ENCODE measurements around the gene RPTOR. TPM values are rescaled to one million over a fixed set of nuclear protein-coding genes. Genes with fewer than 3 reads are reported as not detected.

RPTOR gene
- total RNA-seq, 1 experiment from 2014 or later: 27.0 TPM

DNA sequence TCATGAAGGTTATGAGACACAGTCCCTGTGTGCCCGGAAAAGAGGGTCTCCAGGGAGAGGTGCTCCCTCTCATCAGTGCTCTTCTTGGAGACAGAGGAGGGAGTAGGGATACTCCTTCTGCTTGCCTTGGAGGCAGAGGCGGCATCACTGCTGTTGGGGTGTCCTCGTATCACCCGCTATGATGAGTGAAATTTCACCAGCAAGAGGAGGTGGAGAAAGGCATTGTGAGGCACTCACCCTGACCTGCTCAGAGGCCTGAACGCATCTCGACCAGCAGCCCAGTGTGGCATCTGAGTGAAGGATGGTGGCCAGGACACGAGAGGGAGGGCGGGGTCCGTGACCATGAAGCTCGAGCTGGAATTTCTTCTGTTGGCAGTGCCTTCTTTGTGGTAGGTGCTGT is 224.9 kb downstream of the RPTOR start:
- Histone ChIP-seq H3K4me3 (no peak overlapping the region), H3K27me3 (replicated peaks) (no peaks in the 10 kb centered on the region), H3K4me1 (replicated peaks) (peaks cover 20% of the 10 kb centered on the region), H3K36me3 (peaks cover 14% of the 10 kb centered on the region), H3K9me3 (replicated peaks) (no peaks in the 10 kb centered on the region), H3K27ac (no peak overlapping the region)
- peak in 1 of 2 experiments; percentile 34 for DNase-seq (ENCODE audit: low read depth in 1 of 2, low spot score in 2 of 2)

DNA sequence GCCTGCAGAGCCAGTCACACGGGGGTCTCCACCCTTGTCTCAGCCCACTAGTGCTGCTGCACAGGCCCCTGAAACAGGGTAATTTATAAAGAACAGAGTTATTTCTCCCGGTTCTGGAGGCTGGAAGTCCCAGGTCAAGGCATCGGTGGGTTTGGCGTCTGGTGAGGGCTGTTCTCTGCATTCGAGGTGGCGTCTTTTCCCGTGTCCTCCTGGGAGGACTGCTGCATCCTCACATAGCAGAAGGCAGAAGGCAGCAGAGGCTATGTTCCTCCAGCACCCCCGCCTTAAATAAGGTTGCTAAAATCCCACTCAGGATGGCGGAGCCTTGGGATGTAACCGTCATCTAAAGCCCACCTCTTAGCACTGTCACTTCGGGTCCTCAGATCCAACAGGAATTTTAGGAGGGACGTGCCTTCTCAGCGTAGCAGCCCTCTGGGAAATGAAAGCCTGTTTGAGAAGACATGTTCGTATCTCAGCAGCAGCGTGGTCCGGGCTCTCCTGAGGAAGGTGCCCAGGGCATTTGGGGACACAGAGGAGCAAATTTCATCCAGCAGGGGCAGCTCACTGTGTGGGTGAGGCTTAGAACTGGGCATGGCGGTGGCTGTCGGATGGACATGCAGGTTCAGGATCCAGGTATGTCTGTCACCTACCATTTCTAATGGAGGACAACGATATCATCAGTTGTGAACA is 225.4 kb downstream of the RPTOR start:
- H3K36me3 ChIP-seq: peaks cover 20% of the 10 kb centered on the region
- H3K4me1 ChIP-seq (replicated peaks): peaks cover 26% of the 10 kb centered on the region
- H3K9me3 ChIP-seq (replicated peaks): no peaks in the 10 kb centered on the region
- H3K4me3 ChIP-seq: no peak overlapping the region
- H3K27ac ChIP-seq: no peak overlapping the region
- DNase-seq (ENCODE audit: low read depth in 1 of 2, low spot score in 2 of 2): peak in 1 of 2 experiments; percentile 46
- H3K27me3 ChIP-seq (replicated peaks): no peaks in the 10 kb centered on the region

DNA sequence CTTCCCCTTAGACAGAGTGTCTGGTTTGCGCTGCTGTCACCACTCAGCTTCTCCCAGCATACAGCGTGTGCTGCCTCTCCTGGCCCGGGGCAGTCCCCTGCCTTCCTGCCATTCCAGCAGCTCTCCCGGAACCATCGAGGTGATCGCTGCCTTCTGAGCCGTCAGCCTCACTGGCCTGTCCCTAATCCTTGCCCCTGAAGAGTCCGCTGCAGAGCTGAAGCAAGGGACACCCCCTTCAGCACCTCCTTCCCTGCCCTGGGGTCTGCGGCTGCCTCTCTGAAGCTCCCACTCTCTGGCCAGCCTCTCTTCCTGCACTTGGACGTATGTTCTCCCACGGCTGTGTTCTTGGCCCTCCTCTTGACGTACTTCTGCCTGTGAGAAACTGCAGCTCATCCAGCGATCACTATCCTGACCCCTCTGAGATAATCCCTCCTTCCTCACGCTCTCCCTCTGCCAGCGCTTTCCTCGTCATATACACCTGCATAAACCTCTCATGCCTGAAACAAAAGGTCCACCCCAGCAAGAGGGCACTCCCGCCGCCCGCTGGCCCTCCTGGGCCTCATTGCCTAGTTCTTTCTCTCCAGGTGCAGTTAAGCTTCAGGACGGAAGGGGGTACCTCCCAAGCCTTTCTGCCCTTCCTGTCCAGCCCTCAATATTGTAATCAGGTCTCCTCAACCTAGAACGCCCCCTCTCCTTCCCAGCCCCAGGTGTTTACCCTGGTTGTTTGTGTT is 226.4 kb downstream of the RPTOR start:
- H3K9me3 ChIP-seq (replicated peaks): no peaks in the 10 kb centered on the region
- no peak overlapping the region for H3K4me3 ChIP-seq
- H3K27me3 ChIP-seq (replicated peaks): no peaks in the 10 kb centered on the region
- H3K36me3 ChIP-seq: peaks cover 20% of the 10 kb centered on the region
- peaks cover 26% of the 10 kb centered on the region for H3K4me1 ChIP-seq (replicated peaks)
- DNase-seq (ENCODE audit: low read depth in 1 of 2, low spot score in 2 of 2): peak in 1 of 2 experiments; percentile 41
- no peak overlapping the region for H3K27ac ChIP-seq

DNA sequence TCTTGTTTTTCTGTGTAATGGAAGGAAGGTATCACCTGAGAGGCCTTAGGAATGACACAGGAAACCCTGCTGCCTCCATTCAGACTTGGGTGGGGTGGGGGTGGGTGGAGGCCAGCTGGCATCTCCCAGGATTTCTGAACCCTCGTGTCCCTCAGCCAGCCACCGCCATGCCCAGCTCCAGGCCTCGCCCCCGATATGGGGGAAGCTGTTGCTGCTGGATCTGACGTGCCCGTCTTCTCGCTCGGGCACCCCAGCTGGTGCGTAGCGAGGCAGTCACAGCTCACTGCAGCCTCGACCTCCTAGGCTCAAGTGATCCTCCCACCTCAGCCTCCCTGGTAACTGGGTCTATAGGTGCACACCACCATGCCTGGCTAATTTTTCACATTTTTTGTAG is 227.0 kb downstream of the RPTOR start:
- Histone ChIP-seq H3K4me3 (no peak overlapping the region), H3K9me3 (replicated peaks) (no peaks in the 10 kb centered on the region), H3K4me1 (replicated peaks) (peaks cover 26% of the 10 kb centered on the region)

DNA sequence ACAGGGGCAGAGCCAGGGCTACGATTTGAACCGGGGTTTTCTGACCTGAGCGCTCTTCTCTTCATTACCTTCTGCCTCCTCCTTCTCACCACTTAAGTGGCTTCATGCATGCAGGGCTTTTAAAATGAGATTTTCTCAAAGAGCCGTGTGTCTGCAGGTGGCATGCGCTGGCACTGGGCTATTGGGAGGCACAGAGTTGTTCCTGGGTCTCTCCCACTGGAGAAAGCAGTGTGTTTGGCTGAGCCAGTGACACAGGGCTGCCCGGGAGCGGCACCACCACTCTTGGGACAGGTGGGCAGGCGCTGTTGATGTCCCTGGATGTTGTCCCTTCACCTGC is 228.2 kb downstream of the RPTOR start:
- H3K36me3 ChIP-seq: peaks cover 20% of the 10 kb centered on the region
- H3K27ac ChIP-seq: peak overlapping the region; percentile 57
- DNase-seq (ENCODE audit: low read depth in 1 of 2, low spot score in 2 of 2): peak in 1 of 2 experiments; percentile 40
- no peaks in the 10 kb centered on the region for H3K27me3 ChIP-seq (replicated peaks)
- H3K4me1 ChIP-seq (replicated peaks): peaks cover 26% of the 10 kb centered on the region
- no peaks in the 10 kb centered on the region for H3K9me3 ChIP-seq (replicated peaks)
- no peak overlapping the region for H3K4me3 ChIP-seq

More for the DNA sequence above, 227.0 kb downstream of the RPTOR start:
- peak in 1 of 2 experiments; percentile 36 for DNase-seq (ENCODE audit: low read depth in 1 of 2, low spot score in 2 of 2)
- no peaks in the 10 kb centered on the region for H3K27me3 ChIP-seq (replicated peaks)
- H3K27ac ChIP-seq: no peak overlapping the region
- H3K36me3 ChIP-seq: peaks cover 20% of the 10 kb centered on the region

DNA sequence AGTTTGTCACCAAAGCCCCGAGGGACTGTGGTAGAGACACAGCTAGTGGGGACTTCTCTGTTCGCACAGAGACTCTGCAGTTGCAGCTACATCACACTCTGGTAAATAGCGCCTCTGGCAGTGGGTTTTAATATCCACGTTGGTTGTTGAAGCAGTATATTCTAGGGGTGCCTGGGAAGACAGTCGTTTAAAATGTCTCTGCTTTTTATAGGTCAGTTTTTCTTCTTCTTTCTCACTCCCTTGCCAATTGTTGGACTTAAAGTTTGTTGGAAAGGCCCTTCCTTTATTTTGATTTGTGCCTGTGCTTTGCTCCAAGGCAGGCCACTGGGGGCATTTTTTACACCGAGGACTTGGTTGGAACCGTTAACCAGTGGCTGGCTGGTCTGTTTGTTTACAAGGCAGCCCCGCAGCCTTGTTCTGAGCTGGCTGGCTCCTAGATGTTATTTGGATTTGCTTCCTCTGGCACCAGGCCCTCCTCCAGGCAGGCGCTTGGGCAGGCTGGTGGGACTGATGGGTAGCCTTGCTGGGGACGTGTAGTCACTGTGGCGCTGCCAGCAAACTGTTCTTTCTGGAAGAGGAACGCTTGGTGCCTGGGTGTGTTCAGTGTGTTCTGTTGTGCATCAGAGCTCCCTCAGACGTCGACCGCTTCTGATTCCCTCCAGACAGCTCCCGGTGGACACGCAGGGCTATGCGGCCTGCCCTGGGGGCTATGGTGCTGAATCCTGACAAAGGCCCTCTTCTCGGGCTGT is 228.8 kb downstream of the RPTOR start:
- peak; percentile 88 to 91 for DNase-seq (ENCODE audit: low read depth in 1 of 2, low spot score in 2 of 2)
- no peaks in the 10 kb centered on the region for H3K27me3 ChIP-seq (replicated peaks)
- H3K4me3 ChIP-seq: no peak overlapping the region
- no peaks in the 10 kb centered on the region for H3K9me3 ChIP-seq (replicated peaks)
- H3K36me3 ChIP-seq: peaks cover 17% of the 10 kb centered on the region
- H3K4me1 ChIP-seq (replicated peaks): peaks cover 26% of the 10 kb centered on the region
- peak overlapping the region; percentile 57 for H3K27ac ChIP-seq

DNA sequence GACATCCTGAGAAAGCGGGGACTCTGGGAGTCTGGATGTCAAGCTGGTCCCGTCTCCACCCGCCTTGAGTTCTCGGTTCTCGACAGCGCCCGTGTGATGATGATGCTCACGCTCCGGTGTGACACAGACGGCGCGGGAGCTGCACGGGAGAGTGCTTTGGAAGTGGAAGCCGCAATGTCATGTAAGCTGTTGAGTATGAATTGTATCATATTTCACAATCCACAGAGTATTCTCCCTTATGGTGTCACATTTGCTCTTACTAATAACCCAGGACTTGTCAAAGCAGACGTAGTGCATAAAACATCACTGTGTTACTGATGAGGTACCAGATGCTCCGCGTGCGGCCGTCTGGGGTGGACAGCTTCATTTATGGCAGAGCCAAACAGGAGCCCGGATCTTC is 229.5 kb downstream of the RPTOR start:
- Histone ChIP-seq H3K9me3 (replicated peaks) (no peaks in the 10 kb centered on the region), H3K4me3 (no peak overlapping the region), H3K27ac (peak overlapping the region; percentile 57), H3K36me3 (peaks cover 17% of the 10 kb centered on the region), H3K4me1 (replicated peaks) (peaks cover 26% of the 10 kb centered on the region), H3K27me3 (replicated peaks) (no peaks in the 10 kb centered on the region)
- no peak for DNase-seq (ENCODE audit: low read depth in 1 of 2, low spot score in 2 of 2)

DNA sequence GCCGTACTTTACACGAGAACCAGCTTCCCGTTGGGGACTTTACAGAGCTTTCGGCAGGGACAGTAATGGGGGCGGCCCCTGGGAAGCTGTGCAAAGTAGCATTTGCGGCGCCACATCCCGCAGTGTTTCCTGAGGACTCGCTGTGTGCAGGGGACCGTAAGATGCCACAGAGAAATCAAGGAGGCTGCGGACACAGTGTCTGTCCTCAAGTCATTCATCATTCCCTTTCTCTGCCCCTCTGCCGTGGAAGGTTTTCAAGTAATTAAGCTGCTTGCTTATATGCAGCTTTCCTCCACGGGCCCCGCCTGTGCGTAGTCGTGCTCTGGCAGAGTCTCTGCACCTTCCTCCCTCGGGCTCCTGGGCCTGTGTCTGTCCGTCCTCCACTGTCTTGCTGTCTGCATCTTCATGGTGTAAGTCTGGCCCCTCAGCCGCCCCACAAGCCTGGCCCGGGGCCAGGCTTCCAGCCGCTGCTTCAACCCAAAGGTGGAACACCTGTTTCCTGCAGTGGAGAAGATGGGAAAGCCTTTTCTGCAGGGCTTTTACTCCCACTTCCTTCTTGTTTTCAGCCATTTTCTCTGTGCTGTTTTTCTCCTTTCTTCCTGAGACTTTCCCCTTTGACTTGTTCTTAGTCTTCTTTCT is 230.1 kb downstream of the RPTOR start:
- no peak overlapping the region for H3K4me3 ChIP-seq
- H3K27me3 ChIP-seq (replicated peaks): no peaks in the 10 kb centered on the region
- DNase-seq (ENCODE audit: low read depth in 1 of 2, low spot score in 2 of 2): peak in 1 of 2 experiments; percentile 50

DNA sequence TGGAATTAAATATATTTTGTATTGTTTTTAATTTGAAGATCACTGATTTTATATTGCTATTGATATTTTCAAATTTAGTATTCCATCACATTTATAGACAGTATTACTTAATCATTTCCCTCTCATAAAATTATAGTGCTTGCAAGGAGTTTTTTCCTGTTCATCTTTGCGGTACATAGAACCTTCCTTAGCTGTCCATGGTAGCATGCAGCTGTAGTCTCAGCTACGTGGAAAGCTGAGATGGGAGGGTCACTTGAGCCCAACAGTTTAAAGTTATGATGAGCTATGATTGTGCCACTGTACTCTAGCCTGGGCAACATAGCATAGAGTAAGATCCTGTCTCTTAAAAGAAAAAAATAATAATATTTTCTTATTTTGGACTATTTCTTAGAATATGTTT is 231.2 kb downstream of the RPTOR start:
- H3K9me3 ChIP-seq (replicated peaks): no peaks in the 10 kb centered on the region
- no peak overlapping the region for H3K27ac ChIP-seq
- H3K4me3 ChIP-seq: no peak overlapping the region
- DNase-seq (ENCODE audit: low read depth in 1 of 2, low spot score in 2 of 2): no peak
- peaks cover 19% of the 10 kb centered on the region for H3K36me3 ChIP-seq
- peaks cover 26% of the 10 kb centered on the region for H3K4me1 ChIP-seq (replicated peaks)
- no peaks in the 10 kb centered on the region for H3K27me3 ChIP-seq (replicated peaks)

More for the DNA sequence above, 230.1 kb downstream of the RPTOR start:
- Histone ChIP-seq H3K4me1 (replicated peaks) (peaks cover 26% of the 10 kb centered on the region), H3K27ac (no peak overlapping the region), H3K36me3 (peaks cover 22% of the 10 kb centered on the region), H3K9me3 (replicated peaks) (no peaks in the 10 kb centered on the region)

DNA sequence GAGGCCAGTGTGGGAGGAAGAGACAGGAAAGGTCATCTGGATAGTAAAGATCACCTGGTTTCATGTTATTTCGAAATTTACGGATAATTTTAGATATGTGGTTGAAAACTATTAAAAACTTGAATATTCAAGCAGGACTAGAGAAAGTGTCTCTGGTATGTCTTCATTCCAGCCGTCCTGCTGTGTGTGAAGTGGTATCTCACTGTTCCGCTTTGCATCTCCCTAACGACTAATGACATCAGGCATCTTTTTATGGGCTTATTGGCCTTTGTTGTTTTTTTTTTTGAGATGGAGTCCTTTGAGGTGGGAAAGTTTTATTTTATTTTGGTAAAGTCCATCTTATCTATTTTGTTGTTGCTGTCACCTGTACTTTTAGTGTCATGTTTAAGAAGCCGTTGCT is 232.6 kb downstream of the RPTOR start:
- Histone ChIP-seq H3K27ac (no peak overlapping the region), H3K36me3 (peaks cover 16% of the 10 kb centered on the region), H3K4me3 (no peak overlapping the region), H3K9me3 (replicated peaks) (no peaks in the 10 kb centered on the region), H3K27me3 (replicated peaks) (no peaks in the 10 kb centered on the region), H3K4me1 (replicated peaks) (peaks cover 31% of the 10 kb centered on the region)
- peak in 1 of 2 experiments; percentile 16 for DNase-seq (ENCODE audit: low read depth in 1 of 2, low spot score in 2 of 2)

DNA sequence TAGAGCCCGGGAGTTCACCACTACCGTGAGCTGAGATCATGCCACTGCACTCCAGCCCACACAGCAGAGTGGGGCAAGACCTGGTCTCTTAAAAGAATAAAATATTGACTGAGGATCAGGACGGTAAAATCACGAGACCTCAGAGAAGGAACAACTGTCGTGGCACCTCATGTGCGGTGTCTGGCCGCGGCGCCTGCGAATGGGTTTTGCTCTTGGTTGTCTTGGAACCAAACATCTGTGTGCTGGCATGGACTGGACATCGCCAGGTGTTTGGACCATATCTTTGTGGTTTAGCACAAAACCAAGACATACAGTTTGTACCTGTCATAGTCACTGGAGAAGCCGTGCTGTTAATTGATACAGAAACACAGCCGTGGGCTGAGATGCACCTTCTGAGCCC is 234.1 kb downstream of the RPTOR start:
- Histone ChIP-seq H3K36me3 (peaks cover 16% of the 10 kb centered on the region), H3K4me1 (replicated peaks) (peaks cover 33% of the 10 kb centered on the region), H3K4me3 (no peak overlapping the region), H3K9me3 (replicated peaks) (no peaks in the 10 kb centered on the region), H3K27ac (no peak overlapping the region), H3K27me3 (replicated peaks) (no peaks in the 10 kb centered on the region)
- DNase-seq (ENCODE audit: low read depth in 1 of 2, low spot score in 2 of 2): no peak

DNA sequence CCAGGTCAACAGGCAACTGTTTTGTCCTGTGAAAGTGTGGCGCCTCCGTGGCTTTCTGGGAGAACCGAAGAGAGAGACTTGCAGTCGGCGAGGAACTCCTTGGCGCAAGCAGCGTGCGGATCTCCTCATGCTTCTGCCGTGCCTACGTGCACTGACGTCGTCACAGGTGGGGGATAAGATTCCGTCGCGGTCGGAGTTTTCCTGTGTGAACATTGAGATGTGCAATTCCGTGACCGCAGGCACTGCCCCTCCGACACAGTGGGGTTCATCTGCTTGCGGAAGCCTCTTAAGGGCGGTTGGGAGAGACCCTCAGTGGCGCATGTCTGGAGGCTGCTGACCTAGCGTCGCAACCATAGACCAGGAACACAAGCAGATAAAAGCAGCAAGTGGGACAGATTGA is 234.7 kb downstream of the RPTOR start:
- Histone ChIP-seq H3K4me3 (no peak overlapping the region), H3K36me3 (peaks cover 16% of the 10 kb centered on the region), H3K4me1 (replicated peaks) (peaks cover 28% of the 10 kb centered on the region), H3K27ac (no peak overlapping the region), H3K9me3 (replicated peaks) (no peaks in the 10 kb centered on the region), H3K27me3 (replicated peaks) (no peaks in the 10 kb centered on the region)
- no peak for DNase-seq (ENCODE audit: low read depth in 1 of 2, low spot score in 2 of 2)

DNA sequence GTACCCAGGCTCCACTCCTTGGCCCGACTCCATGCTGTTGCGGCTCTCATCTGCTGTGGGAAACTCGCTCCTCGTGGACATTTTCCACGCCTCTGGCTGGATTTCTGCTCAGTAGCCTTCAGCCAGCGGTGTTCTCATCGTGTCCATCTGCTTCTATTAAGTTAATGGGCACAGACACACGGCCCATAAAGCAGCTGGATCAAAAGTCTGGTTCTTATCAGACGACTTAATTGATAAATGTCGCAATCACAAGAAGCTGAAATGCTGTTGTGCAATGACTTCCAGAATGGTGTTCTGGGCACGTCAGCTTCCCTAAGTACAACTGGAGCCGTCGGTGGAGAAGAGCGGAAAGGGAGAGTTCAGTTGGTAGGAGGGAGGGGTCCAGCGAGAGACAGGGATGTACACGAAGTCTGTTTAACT is 235.3 kb downstream of the RPTOR start:
- Histone ChIP-seq H3K4me1 (replicated peaks) (peaks cover 22% of the 10 kb centered on the region), H3K4me3 (no peak overlapping the region), H3K27ac (no peak overlapping the region), H3K36me3 (peaks cover 9% of the 10 kb centered on the region), H3K27me3 (replicated peaks) (no peaks in the 10 kb centered on the region), H3K9me3 (replicated peaks) (no peaks in the 10 kb centered on the region)
- no peak for DNase-seq (ENCODE audit: low read depth in 1 of 2, low spot score in 2 of 2)

All from SJSA1 (cell line).